ENCODE measurements around the gene TRPM5.

DNA sequence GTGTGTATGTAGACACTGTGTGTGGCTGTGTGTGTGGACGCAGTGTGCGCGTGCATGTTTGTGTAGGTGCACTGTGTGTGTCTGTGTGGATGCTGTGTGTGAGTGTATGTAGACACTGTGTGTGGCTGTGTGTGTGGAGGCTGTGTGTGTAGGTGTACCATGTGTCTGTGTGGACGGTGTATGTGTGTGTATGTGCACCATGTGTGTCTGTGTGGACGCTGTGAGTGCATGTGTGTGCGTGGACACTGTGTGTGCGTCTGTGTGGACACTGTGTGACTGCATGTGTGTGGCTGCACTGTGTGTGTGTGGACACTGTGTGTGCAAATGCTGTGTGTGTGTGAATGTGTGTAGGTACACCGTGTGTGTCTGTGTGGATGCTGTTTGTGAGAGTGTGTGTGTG lies 10.3 kb downstream of the TRPM5 start:
- TF ChIP-seq, protein P1, sequence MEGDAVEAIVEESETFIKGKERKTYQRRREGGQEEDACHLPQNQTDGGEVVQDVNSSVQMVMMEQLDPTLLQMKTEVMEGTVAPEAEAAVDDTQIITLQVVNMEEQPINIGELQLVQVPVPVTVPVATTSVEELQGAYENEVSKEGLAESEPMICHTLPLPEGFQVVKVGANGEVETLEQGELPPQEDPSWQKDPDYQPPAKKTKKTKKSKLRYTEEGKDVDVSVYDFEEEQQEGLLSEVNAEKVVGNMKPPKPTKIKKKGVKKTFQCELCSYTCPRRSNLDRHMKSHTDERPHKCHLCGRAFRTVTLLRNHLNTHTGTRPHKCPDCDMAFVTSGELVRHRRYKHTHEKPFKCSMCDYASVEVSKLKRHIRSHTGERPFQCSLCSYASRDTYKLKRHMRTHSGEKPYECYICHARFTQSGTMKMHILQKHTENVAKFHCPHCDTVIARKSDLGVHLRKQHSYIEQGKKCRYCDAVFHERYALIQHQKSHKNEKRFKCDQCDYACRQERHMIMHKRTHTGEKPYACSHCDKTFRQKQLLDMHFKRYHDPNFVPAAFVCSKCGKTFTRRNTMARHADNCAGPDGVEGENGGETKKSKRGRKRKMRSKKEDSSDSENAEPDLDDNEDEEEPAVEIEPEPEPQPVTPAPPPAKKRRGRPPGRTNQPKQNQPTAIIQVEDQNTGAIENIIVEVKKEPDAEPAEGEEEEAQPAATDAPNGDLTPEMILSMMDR (IDR thresholded peaks at IDR 0.05) = no peak
- TF ChIP-seq POLR2A (IDR thresholded peaks at IDR 0.05) = no peak

Data from testis (tissue), 2 donors.